WTC11 (cell line): ENCODE measurements around the gene AARSD1.

Source experiments
- CTCF ChIP-seq: fragments of 200-600 bp; IDR thresholded peaks from 2 replicates; pipeline ENCODE4 v1.8.0; 2022; ENCODE audit warnings: antibody characterized with exemption
- ESRRA ChIP-seq: sonication (generic); formaldehyde crosslinking; IDR thresholded peaks from 2 replicates; pipeline ENCODE4 v1.8.1; 2022; ENCODE audit warnings: mild to moderate bottlenecking, missing genetic modification reagents, borderline replicate concordance
- FOXP4 ChIP-seq: sonication (generic); formaldehyde crosslinking; IDR thresholded peaks from 2 replicates; pipeline ENCODE4 v1.8.0; 2022; ENCODE audit warnings: mild to moderate bottlenecking, missing genetic modification reagents
- JUN ChIP-seq: sonication (generic); formaldehyde crosslinking; IDR thresholded peaks from 2 replicates; pipeline ENCODE4 v1.8.0; 2023; ENCODE audit warnings: mild to moderate bottlenecking, missing genetic modification reagents
- NR2C2 ChIP-seq: sonication (generic); formaldehyde crosslinking; IDR thresholded peaks from 2 replicates; pipeline ENCODE4 v1.8.0; 2022; ENCODE audit warnings: mild to moderate bottlenecking, missing genetic modification reagents
- NR3C1 ChIP-seq: sonication (generic); formaldehyde crosslinking; conservative IDR thresholded peaks from 2 replicates; pipeline ENCODE4 v1.8.1; 2023; ENCODE audit warnings: low read depth, mild to moderate bottlenecking, missing genetic modification reagents
- ZNF121 ChIP-seq: sonication (generic); formaldehyde crosslinking; IDR thresholded peaks from 2 replicates; pipeline ENCODE4 v1.8.0; 2023; ENCODE audit warnings: missing genetic modification reagents
- ZNF138 ChIP-seq: sonication (generic); formaldehyde crosslinking; conservative IDR thresholded peaks from 2 replicates; pipeline ENCODE4 v1.8.1; 2022; ENCODE audit warnings: mild to moderate bottlenecking, moderate library complexity, missing genetic modification reagents
- ZNF416 ChIP-seq: fragments of 250-450 bp; sonication (Bioruptor Pico); IDR thresholded peaks from 2 replicates; pipeline ENCODE4 v1.9.0; 2021; ENCODE audit warnings: mild to moderate bottlenecking, inconsistent platforms

- TF ChIP-seq ESRRA (no peak), CTCF (no peak), ZNF138 (CRISPR knock-in tag) (no peak), FOXP4 (CRISPR knock-in tag) (no peak), ZNF121 (CRISPR knock-in tag) (no peak), NR3C1 (CRISPR knock-in tag) (no peak), ZNF416 (no peak), NR2C2 (CRISPR knock-in tag) (no peak), JUN (no peak)
Observed at GRCh38 chr17:43010667-43011308, 46.5 kb upstream of the AARSD1 start.
